ENCODE measurements around the gene SERPINI1. TPM values are rescaled to one million over a fixed set of nuclear protein-coding genes. Genes with fewer than 3 reads are reported as not detected.

Gene SERPINI1
- total and polyA plus RNA-seq, 7 experiments from 2014 or later: 1.3 to 6.8 (median 3.6) TPM

GRCh38 chr3:167783781-167784180 is 48.3 kb downstream of the SERPINI1 start:
- peaks cover 0 to 8% (median 0%) of the 10 kb centered on the region in 5 donors for H3K36me3 Mint-ChIP-seq
- H3K27me3 ChIP-seq (ENCODE audit: control insufficient read depth in 2 of 2, insufficient read depth in 2 of 2, low read length in 2 of 2): no peaks in the 10 kb centered on the region
- intact Hi-C loops (cut with micrococcal nuclease): no loop called here
- ChIA-PET CTCF (no interaction called here), POLR2A (no interaction called here)
- H3K27ac Mint-ChIP-seq: no peak overlapping the region
- H3K27me3 Mint-ChIP-seq: no peaks in the 10 kb centered on the region
- peaks cover 0 to 7% (median 0%) of the 10 kb centered on the region in 11 donors for H3K9me3 Mint-ChIP-seq
- no peaks in the 10 kb centered on the region for H3K36me3 ChIP-seq (ENCODE audit: control insufficient read depth in 2 of 3, insufficient read depth in 3 of 3, low read length in 3 of 3)
- no peak for ATAC-seq
- no peaks in the 10 kb centered on the region for H3K9me3 ChIP-seq (ENCODE audit: control insufficient read depth in 2 of 3, low read length in 3 of 3)
- H3K27ac ChIP-seq (ENCODE audit: low read depth, low read length): no peak overlapping the region
- no peak overlapping the region for H3K4me3 ChIP-seq (ENCODE audit: low read length)
- no peaks in the 10 kb centered on the region for H3K4me1 Mint-ChIP-seq
- no peak for DNase-seq
- no peaks in the 10 kb centered on the region for H3K4me1 ChIP-seq (ENCODE audit: control insufficient read depth in 2 of 2, insufficient read depth in 2 of 2, low read length in 2 of 2)
- no peak overlapping the region for H3K4me3 Mint-ChIP-seq

- no peaks in the 10 kb centered on the region for H3K27me3 ChIP-seq (ENCODE audit: control insufficient read depth in 2 of 2, insufficient read depth in 2 of 2, low read length in 2 of 2)
- CTCF ChIA-PET: no interaction called here
- POLR2A ChIA-PET: no interaction called here
- Mint-ChIP-seq H3K4me3 (no peak overlapping the region), H3K27ac (no peak overlapping the region), H3K9me3 (peaks cover 0 to 7% (median 0%) of the 10 kb centered on the region in 11 donors), H3K4me1 (no peaks in the 10 kb centered on the region), H3K36me3 (peaks cover 0 to 8% (median 0%) of the 10 kb centered on the region in 5 donors), H3K27me3 (no peaks in the 10 kb centered on the region)
- no peaks in the 10 kb centered on the region for H3K9me3 ChIP-seq (ENCODE audit: control insufficient read depth in 2 of 3, low read length in 3 of 3)
- no peak overlapping the region for H3K27ac ChIP-seq (ENCODE audit: low read depth, low read length)
- ATAC-seq (no peak), DNase-seq (no peak)
- H3K4me1 ChIP-seq (ENCODE audit: control insufficient read depth in 2 of 2, insufficient read depth in 2 of 2, low read length in 2 of 2): no peaks in the 10 kb centered on the region
- intact Hi-C loops (cut with micrococcal nuclease): no loop called here
- no peak overlapping the region for H3K4me3 ChIP-seq (ENCODE audit: low read length)
- H3K36me3 ChIP-seq (ENCODE audit: control insufficient read depth in 2 of 3, insufficient read depth in 3 of 3, low read length in 3 of 3): no peaks in the 10 kb centered on the region
These were observed 50.3 kb downstream of the SERPINI1 start for GRCh38 chr3:167785790-167786189.

GRCh38 chr3:167787440-167787839 is 51.9 kb downstream of the SERPINI1 start:
- no peak overlapping the region for H3K4me3 Mint-ChIP-seq
- DNase-seq: no peak
- Histone ChIP-seq H3K27ac (ENCODE audit: low read depth, low read length) (no peak overlapping the region), H3K27me3 (ENCODE audit: control insufficient read depth in 2 of 2, insufficient read depth in 2 of 2, low read length in 2 of 2) (no peaks in the 10 kb centered on the region), H3K4me3 (ENCODE audit: low read length) (no peak overlapping the region), H3K36me3 (ENCODE audit: control insufficient read depth in 2 of 3, insufficient read depth in 3 of 3, low read length in 3 of 3) (no peaks in the 10 kb centered on the region), H3K4me1 (ENCODE audit: control insufficient read depth in 2 of 2, insufficient read depth in 2 of 2, low read length in 2 of 2) (no peaks in the 10 kb centered on the region), H3K9me3 (ENCODE audit: control insufficient read depth in 2 of 3, low read length in 3 of 3) (no peaks in the 10 kb centered on the region)
- H3K27ac Mint-ChIP-seq: no peak overlapping the region
- H3K36me3 Mint-ChIP-seq: peaks cover 0 to 11% (median 4%) of the 10 kb centered on the region in 5 donors
- ChIA-PET POLR2A (no interaction called here), CTCF (no interaction called here)
- H3K27me3 Mint-ChIP-seq: no peaks in the 10 kb centered on the region
- H3K4me1 Mint-ChIP-seq: no peaks in the 10 kb centered on the region
- intact Hi-C loops (cut with micrococcal nuclease): no loop called here
- peaks cover 0 to 4% (median 0%) of the 10 kb centered on the region in 11 donors for H3K9me3 Mint-ChIP-seq
- no peak for ATAC-seq

- no peaks in the 10 kb centered on the region for H3K36me3 ChIP-seq (ENCODE audit: control insufficient read depth in 2 of 3, insufficient read depth in 3 of 3, low read length in 3 of 3)
- H3K4me1 ChIP-seq (ENCODE audit: control insufficient read depth in 2 of 2, insufficient read depth in 2 of 2, low read length in 2 of 2): no peaks in the 10 kb centered on the region
- H3K36me3 Mint-ChIP-seq: peaks cover 0 to 29% (median 17%) of the 10 kb centered on the region in 5 donors
- no peak overlapping the region for H3K4me3 ChIP-seq (ENCODE audit: low read length)
- no peaks in the 10 kb centered on the region for H3K27me3 Mint-ChIP-seq
- ChIA-PET CTCF (no interaction called here), POLR2A (no interaction called here)
- DNase-seq (no peak), ATAC-seq (no peak)
- peak overlapping the region in 1 of 10 donors; percentile 27 for H3K4me3 Mint-ChIP-seq
- H3K9me3 Mint-ChIP-seq: peaks cover 0 to 3% (median 0%) of the 10 kb centered on the region in 11 donors
- no peak overlapping the region for H3K27ac Mint-ChIP-seq
- no peaks in the 10 kb centered on the region for H3K9me3 ChIP-seq (ENCODE audit: control insufficient read depth in 2 of 3, low read length in 3 of 3)
- H3K27me3 ChIP-seq (ENCODE audit: control insufficient read depth in 2 of 2, insufficient read depth in 2 of 2, low read length in 2 of 2): no peaks in the 10 kb centered on the region
- H3K4me1 Mint-ChIP-seq: no peaks in the 10 kb centered on the region
- intact Hi-C loops (cut with micrococcal nuclease): no loop called here
- no peak overlapping the region for H3K27ac ChIP-seq (ENCODE audit: low read depth, low read length)
These were observed 62.9 kb downstream of the SERPINI1 start for GRCh38 chr3:167798443-167798842.

- ChIA-PET CTCF (interaction anchor here (0.5 kb wide), 1 partner anchor 124 kb away, joined by 5 read pairs; no protein-coding TSS in a partner anchor), POLR2A (no interaction called here)
- Mint-ChIP-seq H3K27ac (no peak overlapping the region), H3K27me3 (no peaks in the 10 kb centered on the region), H3K9me3 (no peaks in the 10 kb centered on the region), H3K4me3 (no peak overlapping the region), H3K4me1 (peaks cover 0 to 2% (median 0%) of the 10 kb centered on the region in 7 donors), H3K36me3 (no peaks in the 10 kb centered on the region)
- no peak overlapping the region for H3K27ac ChIP-seq (ENCODE audit: low read depth, low read length)
- no peak overlapping the region for H3K4me3 ChIP-seq (ENCODE audit: low read length)
- H3K27me3 ChIP-seq (ENCODE audit: control insufficient read depth in 2 of 2, insufficient read depth in 2 of 2, low read length in 2 of 2): no peaks in the 10 kb centered on the region
- ATAC-seq: no peak
- no peaks in the 10 kb centered on the region for H3K36me3 ChIP-seq (ENCODE audit: control insufficient read depth in 2 of 3, insufficient read depth in 3 of 3, low read length in 3 of 3)
- no peak for DNase-seq
- H3K4me1 ChIP-seq (ENCODE audit: control insufficient read depth in 2 of 2, insufficient read depth in 2 of 2, low read length in 2 of 2): no peaks in the 10 kb centered on the region
- H3K9me3 ChIP-seq (ENCODE audit: control insufficient read depth in 2 of 3, low read length in 3 of 3): no peaks in the 10 kb centered on the region
- intact Hi-C loops (cut with micrococcal nuclease): no loop called here
These were observed 73.4 kb downstream of the SERPINI1 start for GRCh38 chr3:167808910-167809309.

- Histone ChIP-seq H3K4me3 (ENCODE audit: low read length) (no peak overlapping the region), H3K27ac (ENCODE audit: low read depth, low read length) (no peak overlapping the region), H3K36me3 (ENCODE audit: control insufficient read depth in 2 of 3, insufficient read depth in 3 of 3, low read length in 3 of 3) (no peaks in the 10 kb centered on the region), H3K27me3 (ENCODE audit: control insufficient read depth in 2 of 2, insufficient read depth in 2 of 2, low read length in 2 of 2) (no peaks in the 10 kb centered on the region), H3K9me3 (ENCODE audit: control insufficient read depth in 2 of 3, low read length in 3 of 3) (no peaks in the 10 kb centered on the region), H3K4me1 (ENCODE audit: control insufficient read depth in 2 of 2, insufficient read depth in 2 of 2, low read length in 2 of 2) (no peaks in the 10 kb centered on the region)
- ChIA-PET POLR2A (no interaction called here), CTCF (no interaction called here)
- H3K27ac Mint-ChIP-seq: no peak overlapping the region
- DNase-seq: no peak
- ATAC-seq: no peak
- no peaks in the 10 kb centered on the region for H3K27me3 Mint-ChIP-seq
- intact Hi-C loops (cut with micrococcal nuclease): no loop called here
- no peak overlapping the region for H3K4me3 Mint-ChIP-seq
- no peaks in the 10 kb centered on the region for H3K36me3 Mint-ChIP-seq
- H3K4me1 Mint-ChIP-seq: no peaks in the 10 kb centered on the region
- no peaks in the 10 kb centered on the region for H3K9me3 Mint-ChIP-seq
These were observed 74.7 kb downstream of the SERPINI1 start for GRCh38 chr3:167810236-167810635.

GRCh38 chr3:167811031-167811430 is 75.5 kb downstream of the SERPINI1 start:
- H3K27me3 ChIP-seq (ENCODE audit: control insufficient read depth in 2 of 2, insufficient read depth in 2 of 2, low read length in 2 of 2): no peaks in the 10 kb centered on the region
- no peaks in the 10 kb centered on the region for H3K36me3 ChIP-seq (ENCODE audit: control insufficient read depth in 2 of 3, insufficient read depth in 3 of 3, low read length in 3 of 3)
- no peak overlapping the region for H3K27ac Mint-ChIP-seq
- no peaks in the 10 kb centered on the region for H3K4me1 ChIP-seq (ENCODE audit: control insufficient read depth in 2 of 2, insufficient read depth in 2 of 2, low read length in 2 of 2)
- ChIA-PET CTCF (no interaction called here), POLR2A (no interaction called here)
- H3K4me3 Mint-ChIP-seq: no peak overlapping the region
- H3K36me3 Mint-ChIP-seq: no peaks in the 10 kb centered on the region
- intact Hi-C loops (cut with micrococcal nuclease): no loop called here
- H3K9me3 ChIP-seq (ENCODE audit: control insufficient read depth in 2 of 3, low read length in 3 of 3): no peaks in the 10 kb centered on the region
- H3K4me1 Mint-ChIP-seq: no peaks in the 10 kb centered on the region
- DNase-seq: no peak
- H3K27ac ChIP-seq (ENCODE audit: low read depth, low read length): no peak overlapping the region
- ATAC-seq: no peak
- no peak overlapping the region for H3K4me3 ChIP-seq (ENCODE audit: low read length)
- H3K27me3 Mint-ChIP-seq: no peaks in the 10 kb centered on the region
- no peaks in the 10 kb centered on the region for H3K9me3 Mint-ChIP-seq
